H9 (cell line): ENCODE measurements around the gene DYNC1H1. TPM values are rescaled to one million over a fixed set of nuclear protein-coding genes. Genes with fewer than 3 reads are reported as not detected.
A peak's percentile ranks its signal among the peaks of the same experiment; 100 is the strongest.

Experiments
- DNase-seq: peaks from one replicate; pipeline ENCODE4 v3.0.0-alpha.2; 2017
- H2AFZ ChIP-seq: one replicate; pipeline ENCODE4 v1.6.1; 2013; ENCODE audit warnings: mild to moderate bottlenecking, low read length, control low read depth, moderate library complexity
- H2AK5ac ChIP-seq: 2 replicates; pipeline ENCODE4 v1.6.1; 2013; ENCODE audit warnings: low read length, control low read depth, mixed read lengths; ENCODE audit not compliant: insufficient read length
- H2BK120ac ChIP-seq: one replicate; pipeline ENCODE4 v1.6.1; 2013; ENCODE audit warnings: low read depth, mild to moderate bottlenecking, low read length, control low read depth, inconsistent platforms; ENCODE audit not compliant: poor library complexity, severe bottlenecking
- H2BK12ac ChIP-seq: 2 replicates; pipeline ENCODE4 v1.6.1; 2013; ENCODE audit warnings: low read length, control low read depth, mixed read lengths, low read depth; ENCODE audit not compliant: insufficient read length
- H2BK15ac ChIP-seq: 2 replicates; pipeline ENCODE4 v1.6.1; 2013; ENCODE audit warnings: low read depth, low read length, control low read depth
- H2BK20ac ChIP-seq: one replicate; pipeline ENCODE4 v1.6.1; 2013; ENCODE audit warnings: low read depth, mild to moderate bottlenecking, low read length, control low read depth, inconsistent platforms; ENCODE audit not compliant: poor library complexity, severe bottlenecking
- H2BK5ac ChIP-seq: 2 replicates; pipeline ENCODE4 v1.6.1; 2013; ENCODE audit warnings: low read length, control low read depth, mixed read lengths; ENCODE audit not compliant: insufficient read length
- H3K14ac ChIP-seq: 2 replicates; pipeline ENCODE4 v1.6.1; 2013; ENCODE audit warnings: low read length, control low read depth; ENCODE audit not compliant: insufficient read depth
- H3K18ac ChIP-seq: 2 replicates; pipeline ENCODE4 v1.6.1; 2013; ENCODE audit warnings: low read depth, mild to moderate bottlenecking, mixed read lengths, low read length, control low read depth; ENCODE audit not compliant: insufficient read length
- H3K23ac ChIP-seq: 2 replicates; pipeline ENCODE4 v1.6.1; 2013; ENCODE audit warnings: low read length, control low read depth, mixed read lengths, low read depth; ENCODE audit not compliant: insufficient read length
- H3K23me2 ChIP-seq: 2 replicates; pipeline ENCODE4 v1.6.1; 2013; ENCODE audit warnings: low read depth, mild to moderate bottlenecking, mixed read lengths, low read length, control low read depth; ENCODE audit not compliant: insufficient read length, poor library complexity, severe bottlenecking
- H3K27ac ChIP-seq: 2 replicates; pipeline ENCODE4 v1.5.1; 2013; ENCODE audit warnings: low read length, control low read depth, mixed read lengths, low read depth; ENCODE audit not compliant: insufficient read length
- H3K27me3 ChIP-seq: 2 replicates; pipeline ENCODE4 v1.6.1; 2013; ENCODE audit warnings: low read length, control low read depth, inconsistent platforms; ENCODE audit not compliant: insufficient read depth
- H3K4ac ChIP-seq: 2 replicates; pipeline ENCODE4 v1.6.1; 2013; ENCODE audit warnings: low read depth, mild to moderate bottlenecking, control low read depth, inconsistent platforms, low read length, moderate library complexity
- H3K4me1 ChIP-seq: 2 replicates; pipeline ENCODE4 v1.6.1; 2013; ENCODE audit warnings: low read length, control low read depth, inconsistent platforms; ENCODE audit not compliant: insufficient read depth
- H3K4me2 ChIP-seq: 2 replicates; pipeline ENCODE4 v1.6.1; 2013; ENCODE audit warnings: low read length, control low read depth, mixed read lengths; ENCODE audit not compliant: insufficient read length, insufficient read depth
- H3K56ac ChIP-seq: 2 replicates; pipeline ENCODE4 v1.6.1; 2013; ENCODE audit warnings: low read depth, mild to moderate bottlenecking, mixed read lengths, low read length, control low read depth; ENCODE audit not compliant: insufficient read length
- H3K79me1 ChIP-seq: 2 replicates; pipeline ENCODE4 v1.6.1; 2013; ENCODE audit warnings: low read depth, mild to moderate bottlenecking, moderate library complexity, low read length, control low read depth, inconsistent platforms; ENCODE audit not compliant: insufficient read depth, poor library complexity, severe bottlenecking
- H3K79me2 ChIP-seq: 2 replicates; pipeline ENCODE4 v1.6.1; 2013; ENCODE audit warnings: low read length, control low read depth, inconsistent platforms; ENCODE audit not compliant: insufficient read depth
- H3K9ac ChIP-seq: 2 replicates; pipeline ENCODE4 v1.6.1; 2013; ENCODE audit warnings: low read length, control low read depth, mixed read lengths; ENCODE audit not compliant: insufficient read length; ENCODE audit errors: extremely low read depth
- H3K9me3 ChIP-seq: one replicate; pipeline ENCODE4 v1.6.1; 2013; ENCODE audit warnings: low read depth, low read length, inconsistent platforms; ENCODE audit not compliant: control insufficient read depth
- H3T11ph ChIP-seq: one replicate; pipeline ENCODE4 v1.6.1; 2013; ENCODE audit warnings: mild to moderate bottlenecking, low read length, control low read depth, inconsistent platforms
- H4K20me1 ChIP-seq: one replicate; pipeline ENCODE4 v1.6.1; 2013; ENCODE audit not compliant: control insufficient read depth, insufficient read length, insufficient read depth
- H4K5ac ChIP-seq: 2 replicates; pipeline ENCODE4 v1.6.1; 2013; ENCODE audit warnings: low read depth, mild to moderate bottlenecking, mixed read lengths, low read length, control low read depth; ENCODE audit not compliant: insufficient read length
- H4K8ac ChIP-seq: replicated peaks from 2 replicates; pipeline ENCODE4 v1.6.1; 2013; ENCODE audit warnings: low read length, control low read depth, mixed read lengths, low read depth; ENCODE audit not compliant: insufficient read length
- H4K91ac ChIP-seq: 2 replicates; pipeline ENCODE4 v1.6.1; 2013; ENCODE audit warnings: low read depth, mild to moderate bottlenecking, moderate library complexity, mixed read lengths, low read length, control low read depth; ENCODE audit not compliant: insufficient read length
- H3K27ac Mint-ChIP-seq, 3 experiments: 2 replicates in 2 of 3; 3 replicates in 1 of 3; pipeline ENCODE4 v1.8.0; 2020 to 2021; ENCODE audit warnings: mixed read lengths in 3 of 3, mild to moderate bottlenecking in 1 of 3, moderate library complexity in 1 of 3
- H3K27me3 Mint-ChIP-seq: 2 replicates; pipeline ENCODE4 v1.8.0; 2021; ENCODE audit warnings: low read depth, mild to moderate bottlenecking, moderate library complexity, mixed read lengths
- H3K36me3 Mint-ChIP-seq, 3 experiments: 2 replicates in 2 of 3; 3 replicates in 1 of 3; pipeline ENCODE4 v1.8.0; 2020 to 2021; ENCODE audit warnings: low read depth in 3 of 3, mixed read lengths in 3 of 3; ENCODE audit not compliant: insufficient read depth in 1 of 3
- H3K4me1 Mint-ChIP-seq, 2 experiments: 2 replicates each; pipeline ENCODE4 v1.8.0; 2020; ENCODE audit warnings: mixed read lengths in 2 of 2
- H3K4me3 Mint-ChIP-seq, 2 experiments: 2 replicates in 1 of 2; 3 replicates in 1 of 2; pipeline ENCODE4 v1.8.0; 2020 to 2021; ENCODE audit warnings: mild to moderate bottlenecking in 2 of 2, mixed read lengths in 2 of 2, moderate library complexity in 1 of 2
- H3K9me3 Mint-ChIP-seq, 2 experiments: 2 replicates in 1 of 2; 3 replicates in 1 of 2; pipeline ENCODE4 v1.8.0; 2020; ENCODE audit warnings: mild to moderate bottlenecking in 2 of 2, mixed read lengths in 2 of 2, moderate library complexity in 1 of 2
- CTCF ChIP-seq: fragments of 200-600 bp; sonication (generic); conservative IDR thresholded peaks from 3 replicates; pipeline ENCODE4 v1.8.0; 2021; ENCODE audit warnings: antibody characterized with exemption, mild to moderate bottlenecking
- WGBS: extraction: QIAGEN DNeasy Blood & Tissue Kit; methylation state at CpG from one replicate; pipeline ENCODE4 v1.1.7; 2013; ENCODE audit warnings: missing lambda C conversion rate, low lambda C conversion rate, mixed read lengths; ENCODE audit not compliant: insufficient read length; ENCODE audit errors: extremely low coverage; 5-methylcytosine and 5-hydroxymethylcytosine counted together
- total RNA-seq: library from RNA; stranded (reverse); gene quantifications from 2 replicates; pipeline ENCODE4 v1.2.1, GENCODE V29; 2021

DYNC1H1 gene
- total RNA-seq, 1 experiment from 2014 or later: 359 TPM

GRCh38 chr14:101928415-101928841 lies 35.9 kb upstream of the DYNC1H1 start:
- no peak overlapping the region for H4K91ac ChIP-seq
- no peaks in the 10 kb centered on the region for H3K23me2 ChIP-seq
- no peak overlapping the region for H4K8ac ChIP-seq
- peaks cover 0 to 2% of the 10 kb centered on the region in 2 experiments; a peak in 1 of 4 replicates for H3K4me1 Mint-ChIP-seq
- H2BK120ac ChIP-seq: no peak overlapping the region
- H3T11ph ChIP-seq: no peak overlapping the region
- no peaks in the 10 kb centered on the region; a peak in 1 of 7 replicates for H3K36me3 Mint-ChIP-seq
- H3K4me3 Mint-ChIP-seq: peak overlapping the region in 1 of 2 experiments; percentile 4; a peak in 1 of 5 replicates
- no peak overlapping the region for H3K56ac ChIP-seq
- no peak overlapping the region for H3K4ac ChIP-seq
- no peaks in the 10 kb centered on the region for H4K20me1 ChIP-seq
- peaks cover 17% of the 10 kb centered on the region for H3K27me3 Mint-ChIP-seq
- no peaks in the 10 kb centered on the region for H3K79me1 ChIP-seq
- H3K9ac ChIP-seq: no peak overlapping the region
- H3K23ac ChIP-seq: no peak overlapping the region
- H3K27ac Mint-ChIP-seq: no peak overlapping the region
- no peak overlapping the region for H4K5ac ChIP-seq
- WGBS: no CpG with 5 or more reads among the region's 24 CpGs
- no peak overlapping the region for H2AK5ac ChIP-seq
- no peaks in the 10 kb centered on the region for H3K4me1 ChIP-seq
- H3K9me3 Mint-ChIP-seq: no peaks in the 10 kb centered on the region; a peak in 1 of 5 replicates
- no peaks in the 10 kb centered on the region for H3K9me3 ChIP-seq
- no peaks in the 10 kb centered on the region; the same call in 1 of the 2 replicates for H3K27me3 ChIP-seq
- no peak overlapping the region for H2AFZ ChIP-seq
- no peak overlapping the region for H2BK5ac ChIP-seq
- DNase-seq: no peak
- H3K27ac ChIP-seq: no peak overlapping the region
- no peaks in the 10 kb centered on the region for H3K79me2 ChIP-seq
- TF ChIP-seq CTCF: no peak
- H2BK12ac ChIP-seq: no peak overlapping the region
- no peak overlapping the region for H3K14ac ChIP-seq
- H3K18ac ChIP-seq: no peak overlapping the region
- H3K4me2 ChIP-seq: no peak overlapping the region
- H2BK15ac ChIP-seq: no peak overlapping the region
- no peak overlapping the region for H2BK20ac ChIP-seq
